Esophagus squamous epithelium (tissue), 5 donors: Measurements from ENCODE around the gene UAP1L1. TPM values are rescaled to one million over a fixed set of nuclear protein-coding genes. Genes with fewer than 3 reads are reported as not detected.
"Not testable (repeated sequence)": the region's sequence is repeated elsewhere in the genome, so short reads cannot be mapped to it uniquely, and the experiment has no call there.

Experiments
- DNase-seq: peaks from one replicate; lab custom pipeline; 2025; lab: John Stamatoyannopoulos, UW
- H3K27ac ChIP-seq, 4 donors: fragments of 200-600 bp; sonication (generic); one replicate each; pipeline ENCODE4 v1.5.1; 2016 to 2019; ENCODE audit warnings: mild to moderate bottlenecking in 1 of 4
- H3K27me3 ChIP-seq, 4 donors: fragments of 200-600 bp; sonication (generic); 1 replicate in 3 of 4; 2 replicates in 1 of 4; pipeline versions ENCODE4 v1.5.1 to v1.6.0; 2017 to 2021; ENCODE audit warnings: antibody characterized with exemption in 1 of 4
- H3K36me3 ChIP-seq, 3 donors: fragments of 200-600 bp; sonication (generic); one replicate each; pipeline ENCODE4 v1.5.1; 2016 to 2019
- H3K4me1 ChIP-seq, 3 donors: fragments of 200-600 bp; sonication (generic); one replicate each; pipeline ENCODE4 v1.5.1; 2017 to 2019
- H3K4me3 ChIP-seq, 4 donors: fragments of 200-600 bp; sonication (generic); 1 replicate in 3 of 4; 2 replicates in 1 of 4; pipeline ENCODE4 v1.5.1; 2016 to 2019; ENCODE audit warnings: mild to moderate bottlenecking in 2 of 4, moderate library complexity in 1 of 4
- H3K9me3 ChIP-seq, 3 donors: fragments of 200-600 bp; sonication (generic); one replicate each; pipeline ENCODE4 v1.5.1; 2016 to 2019
- POLR2A ChIP-seq, 4 donors: fragments of 450-650 bp; IDR thresholded peaks; one replicate each; pipeline ENCODE4 v1.6.1; 2017; ENCODE audit warnings: antibody characterized with exemption in 4 of 4, mild to moderate bottlenecking in 4 of 4, moderate library complexity in 3 of 4
- WGBS, 2 donors: methylation state at CpG; one replicate each; pipeline ENCODE4 v1.1.5; 2018; 5-methylcytosine and 5-hydroxymethylcytosine counted together
- intact Hi-C: fragments of 100-400 bp; cut with DNase I; formaldehyde crosslinking; loops from one replicate; pipeline ENCODE4 v1.15.0; 2022
- total RNA-seq, 4 donors: library from RNA; depleted of rRNA; stranded (reverse); fragments of >200 nt; gene quantifications; one replicate each; pipeline ENCODE4 v1.1.0, GENCODE V29; 2016
- TF ChIP-seq, protein P1 (sequence below), 6 experiments: fragments of 450-650 bp in 4 of 6; fragments of 200-600 bp in 2 of 6; sonication (generic) in 2 of 6; IDR thresholded peaks; one replicate each; pipeline ENCODE4 v1.5.1; 2016 to 2019; ENCODE audit warnings: antibody characterized with exemption in 6 of 6, mild to moderate bottlenecking in 4 of 6, moderate library complexity in 4 of 6
- donor health status: DM: yes; HTN: yes; CAD: no.

Gene UAP1L1
- total RNA-seq, 4 donors from 2014 or later = 2.2 to 4.7 (median 3.7) TPM

DNA sequence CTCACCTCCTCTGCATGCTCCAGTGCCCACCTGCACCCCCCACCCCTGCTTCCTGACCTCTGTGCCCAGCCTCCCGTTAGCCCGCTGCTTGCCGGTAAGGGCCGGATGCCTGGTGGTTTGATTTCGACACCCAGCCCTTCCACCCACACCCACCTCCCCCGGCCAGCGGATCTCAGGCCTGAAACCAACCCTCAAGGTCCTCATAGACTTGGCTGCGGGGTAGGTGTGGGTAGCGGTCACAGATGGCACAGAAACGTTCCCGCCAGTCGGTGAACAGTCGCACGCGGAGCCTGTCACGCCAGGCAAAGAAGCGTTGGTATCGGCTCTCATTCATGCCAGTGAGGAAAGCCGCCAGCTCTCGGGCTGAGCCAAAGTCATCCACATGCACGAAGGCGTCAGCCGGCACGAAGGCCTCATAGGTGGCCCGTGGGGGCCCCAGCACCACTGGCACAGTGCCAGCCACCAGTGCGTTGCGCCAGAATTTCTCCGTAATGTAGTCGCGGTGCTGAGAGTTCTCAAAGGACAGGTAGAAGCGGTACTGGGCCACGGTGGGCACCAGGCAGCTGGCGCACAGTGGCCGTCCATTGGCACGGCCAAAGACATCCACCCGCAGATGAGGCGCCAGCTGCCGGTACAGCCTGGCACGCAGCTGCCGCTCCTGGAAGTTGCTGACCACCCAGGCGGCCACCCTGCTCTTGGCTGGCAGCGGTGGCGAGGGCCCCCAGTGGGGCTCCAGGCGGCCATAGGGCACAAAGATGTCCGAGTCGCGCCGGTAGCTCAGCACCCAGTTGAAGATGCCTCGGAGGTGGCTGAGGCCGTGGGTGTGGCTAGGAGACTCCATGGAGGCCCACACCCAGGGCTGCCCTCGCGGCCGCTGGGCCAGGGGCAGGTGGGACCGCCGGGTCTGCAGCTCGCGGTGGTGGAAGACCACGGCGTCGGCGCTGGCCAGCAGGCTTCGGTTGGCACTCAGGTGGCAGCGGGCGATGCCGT lies 46.5 kb upstream of the UAP1L1 start:
- Histone ChIP-seq H3K27ac (peak overlapping the region in 1 of 4 donors; percentile 39), H3K27me3 (peaks cover 0 to 6% (median 0%) of the 10 kb centered on the region in 4 donors)

DNA sequence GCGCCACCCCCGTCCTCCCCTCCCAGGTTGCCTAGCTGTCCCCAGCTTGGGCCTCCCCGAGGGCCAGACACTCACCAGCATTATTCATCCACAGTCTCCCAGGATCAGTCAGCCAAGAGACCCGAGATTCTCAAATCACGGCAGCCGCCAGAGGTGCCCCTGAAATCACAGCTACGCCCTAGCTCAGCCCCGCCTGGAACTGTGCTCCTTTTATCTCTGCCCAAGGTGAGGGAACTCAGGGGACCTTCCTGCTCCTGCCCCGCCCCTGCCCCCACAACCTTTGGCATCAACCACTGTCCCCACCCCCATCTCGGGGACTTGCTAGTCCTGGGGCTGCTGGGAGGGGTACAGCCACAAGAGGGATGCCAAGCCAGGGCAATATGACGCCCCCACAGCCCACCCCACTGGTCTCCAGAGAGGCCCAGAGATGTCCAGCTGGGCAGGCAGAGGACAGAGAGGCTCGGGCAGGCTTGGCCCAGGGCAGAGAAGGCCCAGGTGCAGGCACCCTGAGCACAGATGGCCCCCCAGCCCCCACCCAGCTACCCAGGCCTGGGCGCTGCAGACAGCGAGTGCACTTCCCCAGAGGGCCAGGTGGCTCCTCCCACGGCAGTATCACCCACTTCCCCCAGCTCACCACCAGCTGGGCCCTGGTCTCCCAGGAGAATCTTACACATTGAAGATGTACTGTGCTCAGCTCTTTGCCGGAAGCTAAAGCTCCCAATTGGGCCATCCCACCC lies 45.2 kb upstream of the UAP1L1 start, which contains the start of gene FUT7:
TSS of gene FUT7 (minus strand) at position 185 of the 737 bp plus-strand sequence. CDS start at position 88, 97 bp downstream.
- H3K36me3 ChIP-seq = no peaks in the 10 kb centered on the region
- no peaks in the 10 kb centered on the region for H3K9me3 ChIP-seq
- no peak for TF ChIP-seq POLR2A (IDR thresholded peaks at IDR 0.05)
- TF ChIP-seq, protein P1, sequence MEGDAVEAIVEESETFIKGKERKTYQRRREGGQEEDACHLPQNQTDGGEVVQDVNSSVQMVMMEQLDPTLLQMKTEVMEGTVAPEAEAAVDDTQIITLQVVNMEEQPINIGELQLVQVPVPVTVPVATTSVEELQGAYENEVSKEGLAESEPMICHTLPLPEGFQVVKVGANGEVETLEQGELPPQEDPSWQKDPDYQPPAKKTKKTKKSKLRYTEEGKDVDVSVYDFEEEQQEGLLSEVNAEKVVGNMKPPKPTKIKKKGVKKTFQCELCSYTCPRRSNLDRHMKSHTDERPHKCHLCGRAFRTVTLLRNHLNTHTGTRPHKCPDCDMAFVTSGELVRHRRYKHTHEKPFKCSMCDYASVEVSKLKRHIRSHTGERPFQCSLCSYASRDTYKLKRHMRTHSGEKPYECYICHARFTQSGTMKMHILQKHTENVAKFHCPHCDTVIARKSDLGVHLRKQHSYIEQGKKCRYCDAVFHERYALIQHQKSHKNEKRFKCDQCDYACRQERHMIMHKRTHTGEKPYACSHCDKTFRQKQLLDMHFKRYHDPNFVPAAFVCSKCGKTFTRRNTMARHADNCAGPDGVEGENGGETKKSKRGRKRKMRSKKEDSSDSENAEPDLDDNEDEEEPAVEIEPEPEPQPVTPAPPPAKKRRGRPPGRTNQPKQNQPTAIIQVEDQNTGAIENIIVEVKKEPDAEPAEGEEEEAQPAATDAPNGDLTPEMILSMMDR (IDR thresholded peaks at IDR 0.05) = no peak
- 53% methylated on average over 9 of the region's 16 CpGs; no CpG with 5 or more reads in 1 of the 2 donors for WGBS, 2 donors
- peak within 1 kb of the TSS in 2 of 4 donors; percentile 39 to 64 for H3K27ac ChIP-seq
- peaks cover 33 to 60% (median 43%) of the 10 kb centered on the region in 3 donors for H3K4me1 ChIP-seq
- intact Hi-C loops = loop anchor here (5.0 kb wide), 1 partner anchor 250 kb away; no protein-coding TSS in a partner anchor
- no peak for DNase-seq
- H3K4me3 ChIP-seq = peak within 1 kb of the TSS in 1 of 4 donors; percentile 40
- peaks cover 0 to 11% (median 0%) of the 10 kb centered on the region in 4 donors for H3K27me3 ChIP-seq

More for the DNA sequence above, 46.5 kb upstream of the UAP1L1 start:
- no peak for TF ChIP-seq POLR2A (IDR thresholded peaks at IDR 0.05)
- TF ChIP-seq, protein P1 (IDR thresholded peaks at IDR 0.05) = no peak
- no peak for DNase-seq
- no peaks in the 10 kb centered on the region for H3K9me3 ChIP-seq
- H3K4me3 ChIP-seq = peak overlapping the region in 1 of 4 donors; percentile 40
- H3K4me1 ChIP-seq = peaks cover 42 to 72% (median 50%) of the 10 kb centered on the region in 3 donors
- 61 to 73% methylated on average over 9 to 21 of the region's 65 CpGs for WGBS, 2 donors
- intact Hi-C loops = loop anchor here (5.0 kb wide), 1 partner anchor 249 kb away; no protein-coding TSS in a partner anchor
- H3K36me3 ChIP-seq = no peaks in the 10 kb centered on the region

- Histone ChIP-seq H3K27ac (peak overlapping the region in 2 of 4 donors; percentile 39 to 64), H3K9me3 (no peaks in the 10 kb centered on the region), H3K36me3 (no peaks in the 10 kb centered on the region), H3K27me3 (peaks cover 0 to 11% (median 0%) of the 10 kb centered on the region in 4 donors), H3K4me3 (peak overlapping the region in 2 of 4 donors; percentile 8 to 40), H3K4me1 (peaks cover 27 to 53% (median 36%) of the 10 kb centered on the region in 3 donors)
- intact Hi-C loops = loop anchor here (5.0 kb wide), 1 partner anchor 251 kb away; no protein-coding TSS in a partner anchor
- TF ChIP-seq, protein P1 (IDR thresholded peaks at IDR 0.05) = no peak
- TF ChIP-seq POLR2A (IDR thresholded peaks at IDR 0.05) = no peak
- WGBS, 2 donors = 50 to 79% methylated on average over 4 to 8 of the region's 10 CpGs
- no peak for DNase-seq
Observed at GRCh38 chr9:137032858-137033257, 44.5 kb upstream of the UAP1L1 start.

GRCh38 chr9:137033481-137033880 lies 43.8 kb upstream of the UAP1L1 start:
- not testable (repeated sequence) for H3K9me3 ChIP-seq, H3K36me3 ChIP-seq, DNase-seq
- 83 to 92% methylated on average over 5 of the region's 5 CpGs for WGBS, 2 donors
- Histone ChIP-seq H3K27ac (peak overlapping the region in 1 of 4 donors; percentile 34), H3K4me1 (peaks cover 25 to 50% (median 33%) of the 10 kb centered on the region in 3 donors), H3K4me3 (peak overlapping the region in 3 of 4 donors; percentile 8 to 40 (median 23)), H3K27me3 (peaks cover 0 to 11% (median 0%) of the 10 kb centered on the region in 4 donors)
- intact Hi-C loops = loop anchor here (5.0 kb wide), 1 partner anchor 251 kb away; no protein-coding TSS in a partner anchor
